ENCODE data around the gene MMP14. TPM values are rescaled to one million over a fixed set of nuclear protein-coding genes. Genes with fewer than 3 reads are reported as not detected.

The MMP14 gene
- total RNA-seq, 1 experiment from 2014 or later = 17.8 TPM

GRCh38 chr14:22796087-22796707, 40.2 kb upstream of the MMP14 start (continued):
- no peak for TF ChIP-seq ELF1 (IDR thresholded peaks at IDR 0.05; ENCODE audit: borderline replicate concordance, low read depth)
- no peak for TF ChIP-seq CEBPB (IDR thresholded peaks at IDR 0.05; ENCODE audit: low read depth)
- TF ChIP-seq SP1 (IDR thresholded peaks at IDR 0.05; ENCODE audit: low read depth) = no peak
- TF ChIP-seq TCF7L2 (IDR thresholded peaks at IDR 0.05; ENCODE audit: borderline replicate concordance, extremely low read depth, insufficient read depth, insufficient read length) = no peak
- TF ChIP-seq RAD21 (IDR thresholded peaks at IDR 0.05; ENCODE audit: low read depth) = no peak
- TF ChIP-seq MAX (IDR thresholded peaks at IDR 0.05) = no peak
- no peak for TF ChIP-seq POLR2A (IDR thresholded peaks at IDR 0.05; ENCODE audit: borderline replicate concordance, extremely low read depth, insufficient read depth, insufficient read length)

- ChIA-PET RAD21 (ENCODE audit: low non-redundant PET in 1 of 2, low total read pairs in 2 of 2, uncharacterized antibody in 2 of 2, unreplicated experiment in 2 of 2) (no interaction called here), CTCF (no interaction called here), POLR2A (interaction anchor here (0.6 kb wide), 1 partner anchor 32 kb away, joined by 3 read pairs; no protein-coding TSS in a partner anchor)
- H3K9me3 ChIP-seq (ENCODE audit: control insufficient read depth in 1 of 2, insufficient read depth in 1 of 2, low read depth in 1 of 2, low read length in 2 of 2) = no peaks in the 10 kb centered on the region
- no peaks in the 10 kb centered on the region for H3K4me1 ChIP-seq (ENCODE audit: control insufficient read depth in 1 of 2, insufficient read depth in 2 of 2, low read length in 2 of 2)
- DNase-seq (ENCODE audit: low read depth, low spot score) (no peak), ATAC-seq (no peak)
- H3K4me2 ChIP-seq (ENCODE audit: low read length) = no peak overlapping the region
- no peak overlapping the region for H3K27ac ChIP-seq (ENCODE audit: low read depth, low read length)
- no peak overlapping the region for H3K9ac ChIP-seq (ENCODE audit: low read length)
- H3K4me3 ChIP-seq (replicated peaks in 1 of 2; ENCODE audit: low read depth in 1 of 2, low read length in 2 of 2) = no peak overlapping the region
- no TSS peak for BruUV-seq (replicated peaks)
- no peaks in the 10 kb centered on the region for H3K79me2 ChIP-seq (ENCODE audit: insufficient read depth, low read length)
- no peaks in the 10 kb centered on the region for H3K27me3 ChIP-seq (ENCODE audit: insufficient read depth, low read length)
- no peak overlapping the region for H2AFZ ChIP-seq (ENCODE audit: low read depth, low read length, poor library complexity, severe bottlenecking)
- no peaks in the 10 kb centered on the region for H4K20me1 ChIP-seq (ENCODE audit: insufficient read depth)
- H3K36me3 ChIP-seq (ENCODE audit: control insufficient read depth in 1 of 2, insufficient read depth in 2 of 2, low read length in 2 of 2) = no peaks in the 10 kb centered on the region
- no peaks in the 10 kb centered on the region for H3K9me2 ChIP-seq (ENCODE audit: insufficient read depth)
- intact Hi-C loops (cut with micrococcal nuclease) = no loop called here
- TF ChIP-seq REST (IDR thresholded peaks at IDR 0.05; ENCODE audit: low read depth) = no peak
- TF ChIP-seq EZH2 (IDR thresholded peaks at IDR 0.05) = no peak
- TF ChIP-seq POLR2A (IDR thresholded peaks at IDR 0.05; ENCODE audit: borderline replicate concordance, extremely low read depth, insufficient read depth, insufficient read length) = no peak
- TF ChIP-seq ZFX (IDR thresholded peaks at IDR 0.05) = no peak
- TF ChIP-seq JUND (IDR thresholded peaks at IDR 0.05) = no peak
- TF ChIP-seq ATF3 (IDR thresholded peaks at IDR 0.05) = no peak
- no peak for TF ChIP-seq CTCF (IDR thresholded peaks at IDR 0.05 in 2 of 3, conservative IDR thresholded peaks at IDR 0.05 in 1 of 3; ENCODE audit: borderline replicate concordance in 1 of 3, insufficient read depth in 1 of 3, low read depth in 2 of 3, low read length in 2 of 3)
- no peak for TF ChIP-seq SIN3A (IDR thresholded peaks at IDR 0.05; ENCODE audit: low read depth)
- TF ChIP-seq EZH2phosphoT487 (IDR thresholded peaks at IDR 0.05; ENCODE audit: borderline replicate concordance) = no peak
- no peak for TF ChIP-seq MAX (IDR thresholded peaks at IDR 0.05)
- TF ChIP-seq CEBPB (IDR thresholded peaks at IDR 0.05; ENCODE audit: low read depth) = no peak
- TF ChIP-seq ELF1 (IDR thresholded peaks at IDR 0.05; ENCODE audit: borderline replicate concordance, low read depth) = no peak
- TF ChIP-seq TCF7L2 (IDR thresholded peaks at IDR 0.05; ENCODE audit: borderline replicate concordance, extremely low read depth, insufficient read depth, insufficient read length) = no peak
- no peak for TF ChIP-seq YY1 (IDR thresholded peaks at IDR 0.05; ENCODE audit: extremely low read depth, insufficient replicate concordance, low read depth, low read length)
- TF ChIP-seq ZNF274 (IDR thresholded peaks at IDR 0.05; ENCODE audit: low read depth, low read length) = no peak
Observed at GRCh38 chr14:22797017-22797917, 39.1 kb upstream of the MMP14 start.
